NCI-H2107 treated with DMSO at 0.1 percent for 48 hours (cell line): ENCODE data around the gene TEAD4.

Experiments
- DNase-seq: peaks from one replicate; lab custom pipeline; 2025; ENCODE audit not compliant: unreplicated experiment; lab: John Stamatoyannopoulos, UW

The TEAD4 gene

DNA sequence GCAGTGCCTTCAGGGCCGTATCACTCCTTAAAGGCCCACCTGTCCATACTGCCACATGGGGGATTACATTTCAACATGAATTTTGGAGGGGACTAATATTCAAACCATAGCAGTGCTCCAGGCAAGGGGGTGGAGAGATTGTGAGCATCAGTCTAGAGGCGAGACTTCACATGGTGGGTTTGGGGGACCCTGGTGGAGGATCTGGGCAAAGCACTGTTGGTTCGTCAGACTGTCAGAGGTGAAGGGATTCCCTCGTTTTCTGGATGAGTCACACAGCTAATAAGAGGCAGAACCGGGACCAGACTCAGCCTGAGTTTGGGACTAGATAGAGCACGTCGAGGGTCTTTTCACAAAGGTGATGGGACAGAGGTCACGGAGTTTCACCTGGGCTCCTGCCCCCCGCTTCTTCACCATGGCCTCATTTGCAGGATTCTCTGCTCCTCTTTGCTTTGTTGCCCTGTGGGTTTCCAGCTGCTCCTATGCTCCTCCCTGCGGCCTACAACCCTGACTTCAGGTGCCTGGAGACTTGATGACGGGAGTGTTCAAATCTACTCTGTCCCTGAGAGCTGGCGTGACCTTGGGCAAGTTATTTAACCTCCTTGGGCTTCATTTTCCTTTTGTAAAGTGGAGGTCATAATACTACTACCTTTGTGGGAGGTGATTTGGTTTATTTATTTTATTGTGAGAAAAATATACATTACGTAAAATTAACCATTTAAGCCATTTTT, 41.5 kb downstream of the TEAD4 start:
- DNase-seq: no peak

DNA sequence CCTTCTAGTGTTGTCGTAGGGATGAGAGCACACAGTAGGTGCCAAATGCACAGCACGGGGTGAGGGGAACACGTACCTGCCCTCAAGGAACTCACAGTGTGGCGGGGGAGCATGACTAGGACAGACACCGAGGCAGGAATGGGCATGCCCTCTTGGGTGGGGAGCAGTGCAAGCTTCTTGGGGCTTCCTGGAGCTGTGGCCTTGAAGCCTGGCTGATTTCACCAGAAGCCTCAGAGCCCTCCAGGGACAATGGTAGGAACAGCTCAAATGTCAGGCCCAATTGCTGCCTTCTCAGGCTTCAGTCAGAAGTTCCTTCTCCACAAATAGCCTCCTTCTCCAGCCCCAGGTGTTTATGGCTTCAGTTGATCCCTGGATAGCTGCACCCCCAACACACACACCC, 43.4 kb downstream of the TEAD4 start:
- peak; percentile 13 for DNase-seq

DNA sequence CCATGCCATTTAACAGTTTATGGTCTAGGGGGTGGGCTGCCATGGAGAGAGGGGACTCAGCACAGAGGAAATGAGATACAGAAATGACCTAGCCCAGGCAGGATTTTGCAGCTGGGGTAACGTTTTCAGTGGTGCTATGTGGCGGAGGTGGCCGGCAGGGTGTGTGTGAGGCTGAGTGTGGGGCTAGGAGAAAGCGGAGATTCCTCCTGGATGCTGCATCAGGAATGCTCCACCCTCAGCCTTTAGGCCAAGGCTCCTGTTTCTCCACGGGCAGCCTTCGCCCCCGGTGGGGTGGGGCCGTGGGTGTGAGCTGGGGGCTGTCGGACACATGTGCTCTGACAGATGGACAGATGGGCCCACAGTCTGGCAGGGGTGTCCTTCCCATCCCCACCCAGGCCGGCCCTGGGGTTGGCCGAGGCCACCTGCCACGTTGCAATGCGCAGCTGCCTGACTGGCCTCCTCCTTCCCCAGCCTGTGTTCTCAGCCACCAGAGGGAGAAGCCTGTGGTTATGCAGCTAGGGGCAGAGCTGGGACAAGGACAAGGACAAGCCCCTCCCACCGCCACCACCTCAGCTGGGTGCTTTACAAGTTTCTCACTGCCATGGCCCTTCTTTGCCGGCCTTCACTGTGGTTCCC, 44.3 kb downstream of the TEAD4 start:
- peak; percentile 11 for DNase-seq

DNA sequence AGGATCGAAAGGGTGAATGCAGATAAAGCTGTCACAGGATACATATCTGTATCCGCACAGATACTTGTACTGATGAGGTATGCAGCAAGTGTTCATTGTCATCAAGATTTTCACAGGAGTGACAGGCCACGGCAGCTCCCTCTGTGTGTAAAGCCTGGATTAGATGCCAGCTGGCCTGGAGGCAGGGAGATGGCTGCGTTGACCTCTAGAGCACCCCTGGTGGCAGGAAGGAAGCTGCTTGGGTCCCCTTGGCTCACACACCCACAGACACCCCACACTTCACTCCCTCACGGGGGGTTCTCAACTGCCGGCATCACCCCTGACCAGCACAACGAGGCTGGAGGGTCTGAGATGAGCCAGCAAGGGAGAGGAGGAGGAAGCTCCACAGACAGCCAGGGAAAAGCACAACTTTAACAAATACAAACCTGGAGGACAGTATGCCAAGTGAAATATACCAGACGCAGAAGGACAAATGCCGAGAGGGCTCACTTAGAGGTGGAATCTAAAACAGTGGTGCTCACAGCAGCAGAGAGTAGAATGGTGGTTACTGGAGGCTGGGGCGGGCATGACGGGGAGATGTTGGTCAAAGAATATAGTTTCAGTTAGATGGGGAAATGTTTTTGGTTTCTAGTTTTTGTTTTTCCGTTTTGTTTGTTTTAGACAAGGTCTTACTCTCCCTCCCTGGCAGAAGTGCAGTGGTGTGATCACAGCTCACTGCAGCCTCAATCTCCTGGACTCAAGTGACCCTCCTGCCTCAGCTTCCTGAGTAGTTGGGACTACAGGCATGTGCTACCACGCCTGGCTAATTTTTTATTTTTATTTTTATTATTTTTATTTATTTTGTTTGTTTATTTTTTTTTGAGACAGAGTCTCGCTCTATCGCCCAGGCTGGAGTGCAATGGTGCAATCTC, 45.7 kb downstream of the TEAD4 start:
- no peak for DNase-seq

DNA sequence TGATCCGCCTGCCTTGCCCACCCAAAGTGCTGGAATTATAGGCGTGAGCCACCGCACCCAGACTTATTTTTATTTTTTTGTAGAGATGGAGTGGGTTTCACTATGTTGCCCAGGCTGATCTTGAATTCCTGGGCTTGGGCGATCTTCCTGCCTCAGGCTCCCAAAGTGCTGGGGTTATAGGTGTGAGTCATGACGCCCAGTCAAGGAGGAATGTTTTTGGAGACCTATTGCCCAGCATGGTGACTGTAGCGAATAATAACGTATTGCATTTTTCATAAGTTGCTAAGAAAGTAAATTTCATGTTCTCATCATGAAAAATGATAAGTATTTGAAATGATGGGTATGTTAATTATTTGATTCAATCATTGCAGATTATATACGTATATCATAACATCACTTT, 46.5 kb downstream of the TEAD4 start:
- no peak for DNase-seq

DNA sequence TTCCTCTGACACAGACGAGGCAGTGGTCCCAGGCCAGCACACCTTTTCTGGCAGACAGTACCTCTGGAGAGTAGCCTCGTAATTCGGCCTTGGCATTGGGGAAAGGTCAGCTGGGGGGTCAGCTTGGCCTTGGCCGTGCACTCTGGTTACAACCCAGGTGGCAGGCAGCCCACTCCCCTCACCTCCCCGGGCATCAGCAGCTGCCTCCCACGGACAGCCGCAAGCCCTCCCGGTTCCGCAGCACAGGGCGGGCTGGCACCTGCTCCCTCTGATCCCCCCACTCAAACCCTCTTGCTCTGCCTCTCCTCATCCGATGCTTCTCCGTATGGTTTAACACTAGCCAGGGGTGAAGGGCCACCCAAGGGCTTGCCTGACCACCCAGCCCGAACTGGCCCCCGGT, 50.6 kb downstream of the TEAD4 start:
- DNase-seq: no peak

DNA sequence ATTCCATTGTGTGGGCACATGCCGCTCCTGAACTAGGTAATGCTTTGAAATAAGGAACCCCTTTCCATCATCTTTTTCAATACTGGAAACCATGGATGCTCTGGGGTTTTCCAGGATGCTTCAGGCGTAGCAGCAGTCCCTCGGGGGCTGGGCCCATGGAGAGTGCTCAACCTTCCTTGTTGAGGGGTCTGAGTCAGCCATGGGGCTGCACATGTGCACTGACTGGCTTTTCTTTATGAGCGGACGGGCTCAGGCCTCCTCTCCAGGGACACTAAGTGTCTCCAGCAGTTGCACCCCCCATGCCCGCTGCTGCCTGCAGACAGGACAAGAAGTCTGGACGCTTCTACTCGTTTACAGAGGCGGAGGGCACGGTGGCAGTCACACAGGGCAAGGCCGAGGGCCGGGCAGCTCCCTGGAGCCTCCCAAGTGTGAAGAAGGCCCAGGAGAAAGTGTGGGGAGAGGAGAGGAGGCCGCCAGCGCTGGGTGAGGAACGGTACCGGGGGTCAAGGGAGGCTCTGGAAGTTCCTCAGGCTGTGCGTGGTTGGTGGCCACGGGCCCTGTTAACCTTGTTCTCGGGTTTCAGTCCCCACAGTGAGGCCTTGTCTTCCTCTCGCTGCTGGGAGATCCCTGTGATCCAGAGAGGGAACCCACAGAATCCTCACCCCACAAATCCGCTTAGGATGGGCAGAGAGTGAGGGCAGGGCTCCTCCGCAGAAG, 51.2 kb downstream of the TEAD4 start:
- no peak for DNase-seq

DNA sequence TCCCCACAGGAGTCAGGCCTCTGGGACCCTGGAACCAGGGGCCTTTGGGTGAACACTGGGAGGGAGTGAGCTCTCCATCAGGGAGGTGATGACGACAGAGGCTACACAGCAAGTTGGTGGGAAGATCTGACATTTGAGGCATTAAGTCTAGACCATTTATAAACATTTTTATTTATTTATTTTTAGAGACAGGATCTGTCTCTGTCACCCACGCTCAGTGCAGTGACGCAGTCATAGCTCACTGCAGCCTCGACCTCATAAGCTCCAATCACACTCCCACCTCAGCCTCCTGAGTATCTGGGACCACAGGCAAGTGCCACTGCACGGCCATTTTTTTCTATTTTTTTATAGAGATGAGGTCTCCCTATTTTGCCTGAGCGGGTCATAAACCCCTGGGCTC, 53.6 kb downstream of the TEAD4 start:
- DNase-seq: no peak

DNA sequence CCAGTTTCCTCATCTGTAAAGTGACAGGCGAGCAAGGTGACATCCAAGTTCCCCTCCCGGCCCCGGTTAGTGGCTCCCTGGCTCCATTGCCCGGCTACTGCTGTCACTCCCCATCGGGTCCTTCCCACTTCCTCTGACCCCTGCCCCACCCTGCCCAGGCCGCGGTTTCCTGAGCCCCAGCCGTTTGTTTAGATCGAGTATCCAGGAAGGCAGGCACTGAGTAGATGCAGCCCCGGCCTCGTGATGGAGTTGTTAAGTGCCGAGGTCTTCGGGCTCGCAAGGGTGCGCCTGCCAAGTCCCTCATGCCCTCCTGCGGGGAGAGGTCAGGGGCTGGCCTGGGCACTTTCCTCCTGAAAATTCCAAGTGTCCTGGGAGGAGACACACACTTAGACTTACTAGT, 55.4 kb downstream of the TEAD4 start:
- DNase-seq: no peak

DNA sequence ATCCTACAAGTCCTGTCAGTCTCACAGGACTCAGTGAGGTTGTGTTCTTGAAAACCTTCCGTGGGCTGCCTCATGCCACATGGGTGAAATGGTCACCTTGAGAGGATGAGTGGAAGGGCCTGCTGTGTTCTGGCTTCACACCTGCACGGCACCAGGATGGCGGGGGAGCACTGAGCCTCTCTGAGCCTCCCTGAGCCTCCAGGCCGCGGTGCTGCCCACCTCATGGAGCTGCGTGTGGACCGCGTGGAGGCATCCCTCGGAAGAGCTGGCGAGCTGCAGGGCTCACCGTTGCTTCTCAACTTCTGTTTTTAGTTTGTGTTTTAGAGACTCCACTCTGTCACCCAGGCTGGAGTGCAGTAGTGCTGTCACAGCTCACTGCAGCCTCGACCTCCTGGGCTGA, 56.2 kb downstream of the TEAD4 start:
- no peak for DNase-seq

DNA sequence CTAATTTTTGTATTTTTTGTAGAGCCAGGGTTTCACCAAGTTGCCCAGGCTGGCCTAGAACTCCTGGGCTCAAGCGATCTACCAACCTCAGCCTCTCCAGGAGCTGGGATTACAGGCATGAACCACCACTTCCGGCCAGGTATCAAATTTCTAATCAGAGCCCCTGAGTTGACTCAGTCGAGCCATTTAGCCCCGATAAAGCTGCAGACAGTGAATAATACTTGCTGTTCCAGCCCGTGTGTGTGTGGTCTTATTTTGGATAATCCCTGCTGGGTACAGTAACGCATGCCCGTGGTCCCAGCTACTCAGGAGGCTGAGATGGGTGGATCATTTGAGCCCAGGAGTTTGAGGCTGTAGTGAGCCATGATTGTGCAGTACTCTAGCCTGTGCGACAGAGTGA, 57.0 kb downstream of the TEAD4 start:
- DNase-seq: no peak

DNA sequence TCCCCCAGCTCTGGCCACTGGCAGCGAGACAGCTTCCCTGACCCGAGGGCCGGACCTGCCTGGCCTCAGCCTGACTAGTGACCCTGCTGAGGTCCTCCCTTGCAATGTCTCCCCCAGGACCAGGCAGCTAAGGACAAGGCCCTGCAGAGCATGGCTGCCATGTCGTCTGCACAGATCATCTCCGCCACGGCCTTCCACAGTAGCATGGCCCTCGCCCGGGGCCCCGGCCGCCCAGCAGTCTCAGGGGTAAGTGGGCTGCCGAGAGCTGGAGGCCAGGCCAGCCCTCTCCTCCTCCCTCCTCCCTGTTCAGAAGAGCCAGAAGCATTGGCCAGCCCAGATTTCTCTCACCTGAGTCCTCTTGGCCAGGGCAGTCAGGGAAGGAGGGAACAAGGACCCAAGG, 58.1 kb downstream of the TEAD4 start:
- DNase-seq: no peak

DNA sequence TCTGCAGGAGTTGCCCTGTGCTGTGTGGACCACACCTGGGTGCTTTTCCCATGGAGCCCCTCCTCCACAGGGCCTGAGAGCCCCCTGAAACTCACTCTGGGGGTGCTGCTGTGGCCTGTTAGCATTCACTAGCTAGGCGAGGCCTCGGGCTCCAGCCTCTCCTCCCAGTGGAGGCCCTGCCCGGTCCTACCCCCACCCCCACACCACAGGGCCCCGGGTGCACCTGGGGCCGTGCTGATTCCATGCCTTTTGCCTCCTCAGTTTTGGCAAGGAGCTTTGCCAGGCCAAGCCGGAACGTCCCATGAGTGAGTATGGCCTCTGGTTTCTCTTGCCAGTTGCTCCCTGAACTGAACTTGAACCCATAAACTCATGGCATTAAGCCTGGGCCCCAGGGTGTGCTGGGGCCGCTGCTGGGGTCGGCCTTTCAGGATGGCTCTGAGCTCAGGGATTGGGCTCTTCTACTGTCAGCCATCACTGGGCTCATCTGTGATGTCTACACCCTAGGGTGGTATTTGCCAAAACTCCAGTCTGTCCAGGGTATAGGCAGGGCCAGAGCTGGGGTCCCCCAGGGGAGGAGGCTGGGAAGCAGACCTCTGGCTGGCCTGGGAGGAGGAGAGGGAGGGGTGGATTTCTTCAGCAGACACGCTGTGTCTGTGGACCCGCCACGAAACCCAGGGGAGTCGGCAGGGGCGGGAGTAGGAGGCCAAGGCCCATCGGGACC, 59.2 kb downstream of the TEAD4 start:
- no peak for DNase-seq

DNA sequence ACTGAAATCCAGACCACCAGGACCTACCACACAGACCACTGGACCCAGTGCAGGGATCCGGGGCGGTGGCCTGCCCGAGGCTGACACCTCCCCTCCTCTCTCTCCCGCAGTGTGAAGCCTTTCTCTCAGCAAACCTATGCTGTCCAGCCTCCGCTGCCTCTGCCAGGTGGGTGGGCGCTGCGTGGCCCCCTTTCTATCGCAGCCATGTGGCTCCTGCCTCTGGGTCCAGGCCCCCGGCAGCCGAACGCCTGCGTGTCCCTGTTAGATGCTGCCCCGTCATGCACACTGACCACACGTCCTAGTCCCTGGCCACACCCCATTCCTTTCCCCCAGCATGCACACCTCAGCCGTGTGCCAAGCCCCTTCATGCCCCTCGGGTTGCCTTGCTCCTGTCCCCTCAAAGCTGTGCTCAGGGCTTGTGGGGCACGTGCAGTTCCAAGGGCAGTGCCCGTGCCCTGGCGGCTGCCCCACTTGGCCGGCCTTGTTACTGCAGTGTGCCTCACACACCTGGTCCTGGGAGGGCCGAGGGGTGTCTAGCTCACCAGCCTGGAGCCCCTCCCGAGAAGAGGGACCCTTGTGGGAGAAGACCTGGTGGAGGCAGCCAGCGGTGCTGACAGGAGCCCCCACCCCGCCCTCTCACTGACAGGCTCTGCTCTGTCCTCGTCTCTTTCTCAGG, 59.9 kb downstream of the TEAD4 start:
- DNase-seq: no peak

DNA sequence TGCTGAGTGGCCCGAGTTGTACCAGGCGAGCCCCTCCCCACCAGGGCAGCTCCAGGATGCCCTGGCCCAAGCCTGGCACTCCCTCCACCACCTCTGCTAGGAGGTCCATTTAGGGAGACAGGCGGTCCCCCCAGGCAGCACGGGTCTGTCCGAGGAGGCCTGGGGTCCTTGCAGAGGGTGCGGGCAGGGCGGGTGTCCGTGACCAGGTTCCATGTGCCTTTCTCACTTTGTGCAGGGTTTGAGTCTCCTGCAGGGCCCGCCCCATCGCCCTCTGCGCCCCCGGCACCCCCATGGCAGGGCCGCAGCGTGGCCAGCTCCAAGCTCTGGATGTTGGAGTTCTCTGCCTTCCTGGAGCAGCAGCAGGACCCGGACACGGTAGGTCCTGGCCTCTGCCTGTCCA, 61.2 kb downstream of the TEAD4 start:
- no peak for DNase-seq

DNA sequence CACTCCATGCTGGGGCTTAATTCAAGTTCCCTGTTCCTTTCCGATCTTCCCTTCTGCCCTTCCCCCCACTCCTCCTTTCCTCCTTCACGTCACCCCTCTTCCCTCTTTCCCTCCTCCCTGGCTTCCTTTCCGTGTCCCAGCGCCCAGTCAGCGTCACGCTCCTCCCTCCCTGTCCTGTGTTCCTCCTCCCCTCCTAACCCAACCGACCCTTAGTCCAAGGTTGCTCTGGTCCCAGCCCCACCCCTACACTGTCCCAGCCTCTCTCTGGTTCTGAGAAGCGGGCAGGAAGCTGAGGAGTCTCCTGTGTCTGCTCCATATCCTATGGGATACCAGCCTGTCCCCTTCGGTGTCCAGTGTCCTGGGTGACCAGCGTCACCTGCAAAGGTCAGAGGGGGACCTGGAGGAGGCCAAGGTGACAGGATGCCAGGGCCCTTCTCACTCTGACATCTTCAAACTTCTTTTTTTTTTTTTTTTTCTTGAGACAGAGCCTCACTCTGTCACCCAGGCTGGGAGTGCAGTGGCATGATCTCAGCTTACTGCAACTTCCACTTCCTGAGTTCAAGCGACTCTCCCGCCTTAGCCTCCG, 61.7 kb downstream of the TEAD4 start:
- DNase-seq: no peak

DNA sequence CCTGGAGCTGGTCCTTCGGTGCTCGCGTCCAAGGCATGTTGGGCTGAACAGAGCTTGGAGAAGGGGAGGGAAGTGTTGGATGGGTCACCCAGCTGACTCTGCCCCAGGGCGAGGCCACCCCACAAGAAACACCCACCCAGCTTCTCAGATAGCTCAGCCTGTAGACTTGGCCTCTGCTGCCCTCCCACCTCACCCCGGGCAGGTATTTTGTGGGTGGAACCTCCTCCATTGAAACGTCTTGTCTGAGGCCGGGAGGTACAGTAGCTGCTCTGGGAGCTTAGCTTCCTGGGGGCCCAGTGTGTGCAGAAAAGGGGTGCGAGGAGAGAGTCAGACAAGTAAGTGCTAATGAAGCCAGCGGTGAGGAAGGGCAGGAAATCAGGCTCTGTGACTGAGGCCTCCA, 63.2 kb downstream of the TEAD4 start:
- DNase-seq: no peak

DNA sequence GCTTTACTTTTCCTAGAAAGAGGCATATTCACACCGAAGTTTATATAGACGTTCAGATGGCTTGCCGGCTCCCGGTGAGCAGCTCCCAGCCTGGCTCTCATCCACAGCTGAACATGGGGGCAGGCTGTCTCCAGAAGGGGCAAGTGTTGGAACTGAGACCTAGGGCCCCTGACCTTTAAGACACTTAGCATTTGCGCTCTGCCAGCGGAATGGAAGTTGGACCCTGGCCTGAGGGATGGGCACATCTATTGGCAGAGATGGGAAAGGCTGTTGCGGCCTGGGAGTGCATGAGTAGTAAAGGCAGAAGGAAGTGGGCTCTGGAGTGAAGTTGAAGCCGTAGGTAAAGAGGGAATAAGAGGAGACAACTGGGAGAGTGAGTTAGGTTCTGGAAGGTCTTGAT, 63.8 kb downstream of the TEAD4 start:
- DNase-seq: no peak

DNA sequence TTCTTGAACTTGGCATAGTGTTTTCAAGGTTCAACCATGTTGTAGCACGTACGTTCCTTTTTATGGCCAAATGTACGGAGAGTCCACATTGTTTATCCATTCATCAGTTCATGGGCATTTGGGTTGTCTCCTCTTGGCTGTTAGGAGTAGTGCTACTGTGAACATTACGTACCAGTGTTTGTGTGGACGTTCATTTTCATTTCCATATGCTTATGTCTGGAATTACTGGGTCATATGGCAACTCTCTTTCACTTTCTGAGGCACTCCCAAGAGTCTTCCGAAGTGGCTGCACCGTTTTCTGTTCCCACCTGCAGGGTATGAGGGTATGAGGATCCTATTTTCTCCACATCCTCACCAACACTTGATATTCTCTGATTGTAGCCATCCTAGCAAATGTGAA, 68.9 kb downstream of the TEAD4 start:
- no peak for DNase-seq
